Measurements from ENCODE around the gene SART1.
A peak's percentile ranks its signal among the peaks of the same experiment; 100 is the strongest.

The SART1 gene

GRCh38 chr11:65917434-65918210, 43.9 kb upstream of the SART1 start:
- in situ Hi-C loops (cut with HindIII; ENCODE audit: low sequenced_read_pairs) = no loop called here
- TF ChIP-seq CTCF (IDR thresholded peaks at IDR 0.05; ENCODE audit: low read depth, low read length) = no peak
- DNase-seq (ENCODE audit: low read depth, low spot score) = no peak
- peak overlapping the region; percentile 93 for H3K4me3 ChIP-seq (ENCODE audit: low read depth, low read length)

GRCh38 chr11:65918211-65919140, 43.1 kb upstream of the SART1 start, which contains the start of gene C11orf68:
Gene C11orf68, minus strand, starts transcription at chr11:65919062. Its CDS starts 31 bp downstream, at chr11:65919031.
- peak within 1 kb of the TSS; percentile 93 for H3K4me3 ChIP-seq (ENCODE audit: low read depth, low read length)
- no peak for DNase-seq (ENCODE audit: low read depth, low spot score)
- in situ Hi-C loops (cut with HindIII; ENCODE audit: low sequenced_read_pairs) = no loop called here
- no peak for TF ChIP-seq CTCF (IDR thresholded peaks at IDR 0.05; ENCODE audit: low read depth, low read length)

- DNase-seq (ENCODE audit: low read depth, low spot score) = peak; percentile 99
- H3K4me3 ChIP-seq (ENCODE audit: low read depth, low read length) = peak within 1 kb of the TSS; percentile 93
- in situ Hi-C loops (cut with HindIII; ENCODE audit: low sequenced_read_pairs) = no loop called here
- TF ChIP-seq CTCF (IDR thresholded peaks at IDR 0.05; ENCODE audit: low read depth, low read length) = no peak
Observed at GRCh38 chr11:65919141-65919572, 42.4 kb upstream of the SART1 start, which contains the start of gene DRAP1. Gene DRAP1, plus strand, starts transcription at chr11:65919426. Its CDS starts 76 bp downstream, at chr11:65919502.

GRCh38 chr11:65919573-65920371, 41.8 kb upstream of the SART1 start:
- in situ Hi-C loops (cut with HindIII; ENCODE audit: low sequenced_read_pairs) = no loop called here
- H3K4me3 ChIP-seq (ENCODE audit: low read depth, low read length) = peak overlapping the region; percentile 78
- no peak for DNase-seq (ENCODE audit: low read depth, low spot score)
- no peak for TF ChIP-seq CTCF (IDR thresholded peaks at IDR 0.05; ENCODE audit: low read depth, low read length)

- TF ChIP-seq CTCF (IDR thresholded peaks at IDR 0.05; ENCODE audit: low read depth, low read length) = no peak
- in situ Hi-C loops (cut with HindIII; ENCODE audit: low sequenced_read_pairs) = no loop called here
- peak overlapping the region; percentile 78 for H3K4me3 ChIP-seq (ENCODE audit: low read depth, low read length)
- no peak for DNase-seq (ENCODE audit: low read depth, low spot score)
Observed at GRCh38 chr11:65920372-65920802, 41.1 kb upstream of the SART1 start.

Data from astrocyte of the spinal cord (primary cell).